ENCODE data around the gene WDFY1.

DNA sequence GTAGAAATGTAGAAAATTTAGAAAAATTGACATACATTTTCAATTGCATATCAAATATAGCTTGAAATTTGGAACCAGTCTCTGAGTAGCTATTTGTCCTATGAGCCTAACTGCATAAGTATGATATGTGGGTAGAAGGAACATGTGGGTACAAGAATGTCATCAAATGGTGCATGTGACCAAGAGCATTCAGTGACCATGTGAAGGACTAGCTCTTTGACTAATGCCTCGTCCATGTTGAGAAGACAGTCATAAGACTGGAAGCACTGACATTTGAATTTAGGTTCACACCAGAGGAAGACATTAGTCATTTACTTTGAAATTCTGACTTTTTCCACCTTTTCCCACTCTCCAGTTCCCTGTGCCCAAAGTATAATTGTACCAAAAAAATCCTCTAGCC, 24.7 kb upstream of the WDFY1 start:
- TF ChIP-seq, protein P1, sequence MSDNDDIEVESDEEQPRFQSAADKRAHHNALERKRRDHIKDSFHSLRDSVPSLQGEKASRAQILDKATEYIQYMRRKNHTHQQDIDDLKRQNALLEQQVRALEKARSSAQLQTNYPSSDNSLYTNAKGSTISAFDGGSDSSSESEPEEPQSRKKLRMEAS (CRISPR knock-in tag; IDR thresholded peaks at IDR 0.05): no peak
- TF ChIP-seq, protein P2, sequence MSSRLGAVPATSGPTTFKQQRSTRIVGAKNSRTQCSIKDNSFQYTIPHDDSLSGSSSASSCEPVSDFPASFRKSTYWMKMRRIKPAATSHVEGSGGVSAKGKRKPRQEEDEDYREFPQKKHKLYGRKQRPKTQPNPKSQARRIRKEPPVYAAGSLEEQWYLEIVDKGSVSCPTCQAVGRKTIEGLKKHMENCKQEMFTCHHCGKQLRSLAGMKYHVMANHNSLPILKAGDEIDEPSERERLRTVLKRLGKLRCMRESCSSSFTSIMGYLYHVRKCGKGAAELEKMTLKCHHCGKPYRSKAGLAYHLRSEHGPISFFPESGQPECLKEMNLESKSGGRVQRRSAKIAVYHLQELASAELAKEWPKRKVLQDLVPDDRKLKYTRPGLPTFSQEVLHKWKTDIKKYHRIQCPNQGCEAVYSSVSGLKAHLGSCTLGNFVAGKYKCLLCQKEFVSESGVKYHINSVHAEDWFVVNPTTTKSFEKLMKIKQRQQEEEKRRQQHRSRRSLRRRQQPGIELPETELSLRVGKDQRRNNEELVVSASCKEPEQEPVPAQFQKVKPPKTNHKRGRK (CRISPR knock-in tag; IDR thresholded peaks at IDR 0.05; ENCODE audit: borderline replicate concordance): no peak
- TF ChIP-seq, protein P3, sequence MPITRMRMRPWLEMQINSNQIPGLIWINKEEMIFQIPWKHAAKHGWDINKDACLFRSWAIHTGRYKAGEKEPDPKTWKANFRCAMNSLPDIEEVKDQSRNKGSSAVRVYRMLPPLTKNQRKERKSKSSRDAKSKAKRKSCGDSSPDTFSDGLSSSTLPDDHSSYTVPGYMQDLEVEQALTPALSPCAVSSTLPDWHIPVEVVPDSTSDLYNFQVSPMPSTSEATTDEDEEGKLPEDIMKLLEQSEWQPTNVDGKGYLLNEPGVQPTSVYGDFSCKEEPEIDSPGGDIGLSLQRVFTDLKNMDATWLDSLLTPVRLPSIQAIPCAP (CRISPR knock-in tag; IDR thresholded peaks at IDR 0.05): no peak
- TF ChIP-seq, protein P4, sequence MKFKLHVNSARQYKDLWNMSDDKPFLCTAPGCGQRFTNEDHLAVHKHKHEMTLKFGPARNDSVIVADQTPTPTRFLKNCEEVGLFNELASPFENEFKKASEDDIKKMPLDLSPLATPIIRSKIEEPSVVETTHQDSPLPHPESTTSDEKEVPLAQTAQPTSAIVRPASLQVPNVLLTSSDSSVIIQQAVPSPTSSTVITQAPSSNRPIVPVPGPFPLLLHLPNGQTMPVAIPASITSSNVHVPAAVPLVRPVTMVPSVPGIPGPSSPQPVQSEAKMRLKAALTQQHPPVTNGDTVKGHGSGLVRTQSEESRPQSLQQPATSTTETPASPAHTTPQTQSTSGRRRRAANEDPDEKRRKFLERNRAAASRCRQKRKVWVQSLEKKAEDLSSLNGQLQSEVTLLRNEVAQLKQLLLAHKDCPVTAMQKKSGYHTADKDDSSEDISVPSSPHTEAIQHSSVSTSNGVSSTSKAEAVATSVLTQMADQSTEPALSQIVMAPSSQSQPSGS (CRISPR knock-in tag; IDR thresholded peaks at IDR 0.05; ENCODE audit: borderline replicate concordance, low read depth): no peak
- TF ChIP-seq E2F5 (CRISPR knock-in tag; IDR thresholded peaks at IDR 0.05) (no peak), E2F1 (CRISPR knock-in tag; IDR thresholded peaks at IDR 0.05) (no peak)
- TF ChIP-seq, protein P5, sequence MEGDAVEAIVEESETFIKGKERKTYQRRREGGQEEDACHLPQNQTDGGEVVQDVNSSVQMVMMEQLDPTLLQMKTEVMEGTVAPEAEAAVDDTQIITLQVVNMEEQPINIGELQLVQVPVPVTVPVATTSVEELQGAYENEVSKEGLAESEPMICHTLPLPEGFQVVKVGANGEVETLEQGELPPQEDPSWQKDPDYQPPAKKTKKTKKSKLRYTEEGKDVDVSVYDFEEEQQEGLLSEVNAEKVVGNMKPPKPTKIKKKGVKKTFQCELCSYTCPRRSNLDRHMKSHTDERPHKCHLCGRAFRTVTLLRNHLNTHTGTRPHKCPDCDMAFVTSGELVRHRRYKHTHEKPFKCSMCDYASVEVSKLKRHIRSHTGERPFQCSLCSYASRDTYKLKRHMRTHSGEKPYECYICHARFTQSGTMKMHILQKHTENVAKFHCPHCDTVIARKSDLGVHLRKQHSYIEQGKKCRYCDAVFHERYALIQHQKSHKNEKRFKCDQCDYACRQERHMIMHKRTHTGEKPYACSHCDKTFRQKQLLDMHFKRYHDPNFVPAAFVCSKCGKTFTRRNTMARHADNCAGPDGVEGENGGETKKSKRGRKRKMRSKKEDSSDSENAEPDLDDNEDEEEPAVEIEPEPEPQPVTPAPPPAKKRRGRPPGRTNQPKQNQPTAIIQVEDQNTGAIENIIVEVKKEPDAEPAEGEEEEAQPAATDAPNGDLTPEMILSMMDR (IDR thresholded peaks at IDR 0.05): no peak
